ENCODE results near the gene MAST2. TPM values are rescaled to one million over a fixed set of nuclear protein-coding genes. Genes with fewer than 3 reads are reported as not detected.

The MAST2 gene
- total and polyA plus RNA-seq, 2 of the 4 experiments (the other 2 are of a cell fraction) = 14.2 to 41.0 TPM

GRCh38 chr1:46067652-46068051 lies 264.2 kb downstream of the MAST2 start:
- WGBS, 2 experiments (ENCODE audit: extremely low coverage in 2 of 2, insufficient read length in 1 of 2) = no CpG with 5 or more reads among the region's 1 CpG
- H2BK5ac ChIP-seq (ENCODE audit: low read depth, low read length, poor library complexity, severe bottlenecking) = no peak overlapping the region
- no peak for ATAC-seq (ENCODE audit: low read depth)
- no peak for DNase-seq
- H4K91ac ChIP-seq (ENCODE audit: insufficient read depth, low read depth, low read length) = no peak overlapping the region
- no peaks in the 10 kb centered on the region for H3K4me1 ChIP-seq (ENCODE audit: control insufficient read depth, insufficient read depth, low read length)
- no peaks in the 10 kb centered on the region for H3K79me1 ChIP-seq (ENCODE audit: low read depth in 1 of 2, low read length in 2 of 2)
- H3K56ac ChIP-seq (ENCODE audit: extremely low read depth, insufficient read depth, low read length) = no peak overlapping the region
- no peak overlapping the region for H4K5ac ChIP-seq (ENCODE audit: low read depth, low read length)
- H3K4me2 ChIP-seq (ENCODE audit: low read depth, low read length) = no peak overlapping the region
- H3K14ac ChIP-seq (replicated peaks; ENCODE audit: low read depth, low read length) = no peak overlapping the region
- no peak overlapping the region for H2AK5ac ChIP-seq (ENCODE audit: low read depth, low read length)
- H3K4ac ChIP-seq (ENCODE audit: low read depth, low read length) = no peak overlapping the region
- dilution Hi-C loops (cut with HindIII; ENCODE audit: low sequenced_read_pairs, unreplicated experiment) (no loop called here), intact Hi-C loops (cut with micrococcal nuclease) (no loop called here), in situ Hi-C loops (cut with MboI; ENCODE audit: low sequenced_read_pairs) (no loop called here)
- H2BK120ac ChIP-seq (ENCODE audit: low read depth, low read length) = no peak overlapping the region
- H3K23ac ChIP-seq (ENCODE audit: low read depth, low read length) = no peak overlapping the region
- no peaks in the 10 kb centered on the region for H4K20me1 ChIP-seq (ENCODE audit: insufficient read depth, low read length)
- no peaks in the 10 kb centered on the region for H3K27me3 ChIP-seq (ENCODE audit: control insufficient read depth, insufficient read depth, low read length)
- no peak overlapping the region for H2BK20ac ChIP-seq (ENCODE audit: low read depth, low read length)
- H2AFZ ChIP-seq (replicated peaks; ENCODE audit: low read length, poor library complexity) = no peak overlapping the region
- no peak overlapping the region for H2AK9ac ChIP-seq (replicated peaks; ENCODE audit: low read depth, low read length, poor library complexity)
- TF ChIP-seq NFE2L2 (IDR thresholded peaks at IDR 0.05; ENCODE audit: low read depth, low read length) (no peak), POLR2A (IDR thresholded peaks at IDR 0.05; ENCODE audit: low read depth, low read length) (no peak), SMC3 (IDR thresholded peaks at IDR 0.05; ENCODE audit: low read depth, low read length) (no peak), ELK1 (IDR thresholded peaks at IDR 0.05; ENCODE audit: borderline replicate concordance, low read depth, low read length) (no peak), RCOR1 (IDR thresholded peaks at IDR 0.05; ENCODE audit: insufficient replicate concordance, low read length) (no peak), RAD21 (IDR thresholded peaks at IDR 0.05; ENCODE audit: low read length) (no peak), FOS (IDR thresholded peaks at IDR 0.05; ENCODE audit: low read depth, low read length) (no peak), MAZ (IDR thresholded peaks at IDR 0.05; ENCODE audit: borderline replicate concordance, low read depth, low read length) (no peak), CHD1 (IDR thresholded peaks at IDR 0.05; ENCODE audit: low read depth, low read length) (no peak), CTCF (conservative IDR thresholded peaks at IDR 0.05; ENCODE audit: low read depth, low read length) (no peak), BHLHE40 (IDR thresholded peaks at IDR 0.05; ENCODE audit: low read depth, low read length) (no peak), MAFK (IDR thresholded peaks at IDR 0.05; ENCODE audit: low read depth, low read length) (no peak), CEBPB (IDR thresholded peaks at IDR 0.05; ENCODE audit: low read depth, low read length) (no peak), USF2 (IDR thresholded peaks at IDR 0.05; ENCODE audit: low read depth, low read length) (no peak), RFX5 (IDR thresholded peaks at IDR 0.05; ENCODE audit: low read depth, low read length) (no peak)
- H3K27ac ChIP-seq (ENCODE audit: insufficient read depth, low read length) = no peak overlapping the region
- H3K9ac ChIP-seq (ENCODE audit: low read depth, low read length) = no peak overlapping the region
- no TSS peak for BruUV-seq (replicated peaks)
- ChIA-PET POLR2A (ENCODE audit: unreplicated experiment) (no interaction called here), CTCF (no interaction called here)
- no peak overlapping the region for H4K8ac ChIP-seq (ENCODE audit: low read depth in 2 of 2, low read length in 2 of 2)
- H2BK15ac ChIP-seq (ENCODE audit: low read depth, low read length) = no peak overlapping the region
- H3K9me3 ChIP-seq (ENCODE audit: control insufficient read depth, insufficient read depth, low read length) = no peaks in the 10 kb centered on the region
- H3K18ac ChIP-seq (ENCODE audit: low read depth, low read length) = no peak overlapping the region
- H3K9me1 ChIP-seq (ENCODE audit: insufficient read depth, low read length) = no peaks in the 10 kb centered on the region; the same call in 1 of the 2 replicates
- no peaks in the 10 kb centered on the region for H3K36me3 ChIP-seq (ENCODE audit: control insufficient read depth, insufficient read depth, low read length)
- H3K4me3 ChIP-seq (ENCODE audit: insufficient read depth, low read depth, low read length) = no peak overlapping the region

Measured in IMR-90 (cell line).